ENCODE data around the gene CTR9.

CTR9 gene

GRCh38 chr11:10784232-10785145 is 33.4 kb downstream of the CTR9 start:
- Histone ChIP-seq H3K4me3 (ENCODE audit: low read depth in 1 of 2, low read length in 2 of 2) (no peak overlapping the region), H3K36me3 (ENCODE audit: control insufficient read depth in 1 of 2, insufficient read depth in 2 of 2, low read length in 2 of 2) (peaks cover under 1 to 7% of the 10 kb centered on the region in 2 donors), H3K27ac (ENCODE audit: low read length) (no peak overlapping the region), H3K27me3 (ENCODE audit: low read depth, low read length) (no peaks in the 10 kb centered on the region), H3K4me1 (ENCODE audit: control insufficient read depth in 1 of 2, insufficient read depth in 2 of 2, low read length in 2 of 2) (peaks cover 0 to 5% of the 10 kb centered on the region in 2 donors), H3K9me3 (ENCODE audit: control insufficient read depth in 1 of 2, low read length in 2 of 2) (no peaks in the 10 kb centered on the region)

DNA sequence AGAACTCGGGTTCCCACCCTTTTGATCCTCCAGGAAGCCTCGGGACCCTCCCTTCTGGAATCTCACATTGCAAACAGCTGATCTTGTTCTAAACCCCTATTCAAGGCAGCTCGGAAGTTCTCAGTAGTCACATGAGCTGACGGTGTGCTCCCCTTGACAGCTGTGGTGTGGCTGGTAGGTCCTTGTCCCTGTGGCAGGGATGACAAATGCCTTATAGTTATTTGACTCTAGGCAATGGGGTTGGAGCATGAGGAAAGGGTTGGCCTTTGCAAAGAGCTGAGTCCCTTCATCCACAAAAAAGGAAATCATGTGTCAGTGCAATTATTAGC is 34.1 kb downstream of the CTR9 start:
- H3K4me1 ChIP-seq (ENCODE audit: control insufficient read depth in 1 of 2, insufficient read depth in 2 of 2, low read length in 2 of 2), result peaks cover 0 to 5% of the 10 kb centered on the region in 2 donors
- H3K36me3 ChIP-seq (ENCODE audit: control insufficient read depth in 1 of 2, insufficient read depth in 2 of 2, low read length in 2 of 2), result peaks cover 0 to 3% of the 10 kb centered on the region in 2 donors
- no peak overlapping the region for H3K4me3 ChIP-seq (ENCODE audit: low read depth in 1 of 2, low read length in 2 of 2)
- H3K27ac ChIP-seq (ENCODE audit: low read length), result no peak overlapping the region
- H3K9me3 ChIP-seq (ENCODE audit: control insufficient read depth in 1 of 2, low read length in 2 of 2), result no peaks in the 10 kb centered on the region
- no peaks in the 10 kb centered on the region for H3K27me3 ChIP-seq (ENCODE audit: low read depth, low read length)

DNA sequence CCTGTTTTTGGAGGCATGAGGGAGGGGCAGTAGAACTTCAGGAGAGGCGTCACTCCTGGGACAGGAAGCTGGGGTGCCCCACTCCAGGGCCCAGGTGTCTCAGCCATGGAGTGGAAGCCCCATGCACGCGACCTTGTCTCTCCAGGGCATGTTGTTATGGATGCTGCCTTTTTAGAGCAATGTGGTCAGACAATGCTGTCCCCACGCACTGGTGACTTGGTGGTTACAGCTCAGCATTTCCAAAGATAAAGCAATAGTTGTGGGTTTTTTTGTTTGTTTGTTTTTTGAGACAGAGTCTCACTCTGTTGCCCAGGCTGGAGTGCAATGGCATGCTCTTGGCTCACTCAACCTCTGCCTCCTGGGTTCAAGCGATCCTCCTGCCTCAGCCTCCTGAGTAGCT is 35.4 kb downstream of the CTR9 start:
- peaks cover 0 to 5% of the 10 kb centered on the region in 2 donors for H3K4me1 ChIP-seq (ENCODE audit: control insufficient read depth in 1 of 2, insufficient read depth in 2 of 2, low read length in 2 of 2)
- no peak overlapping the region for H3K27ac ChIP-seq (ENCODE audit: low read length)
- no peak overlapping the region for H3K4me3 ChIP-seq (ENCODE audit: low read depth in 1 of 2, low read length in 2 of 2)
- H3K27me3 ChIP-seq (ENCODE audit: low read depth, low read length), result no peaks in the 10 kb centered on the region
- H3K36me3 ChIP-seq (ENCODE audit: control insufficient read depth in 1 of 2, insufficient read depth in 2 of 2, low read length in 2 of 2), result no peaks in the 10 kb centered on the region
- no peaks in the 10 kb centered on the region for H3K9me3 ChIP-seq (ENCODE audit: control insufficient read depth in 1 of 2, low read length in 2 of 2)

- H3K4me3 ChIP-seq (ENCODE audit: low read depth in 1 of 2, low read length in 2 of 2), result peak overlapping the region; percentile 23 to 27
- H3K27ac ChIP-seq (ENCODE audit: low read length), result no peak overlapping the region
- H3K9me3 ChIP-seq (ENCODE audit: control insufficient read depth in 1 of 2, low read length in 2 of 2), result no peaks in the 10 kb centered on the region
- peaks cover 0 to 3% of the 10 kb centered on the region in 2 donors for H3K4me1 ChIP-seq (ENCODE audit: control insufficient read depth in 1 of 2, insufficient read depth in 2 of 2, low read length in 2 of 2)
- H3K36me3 ChIP-seq (ENCODE audit: control insufficient read depth in 1 of 2, insufficient read depth in 2 of 2, low read length in 2 of 2), result peaks cover 16 to 18% of the 10 kb centered on the region in 2 donors
- H3K27me3 ChIP-seq (ENCODE audit: low read depth, low read length), result no peaks in the 10 kb centered on the region
Measured at GRCh38 chr11:10792385-10793068, 41.5 kb downstream of the CTR9 start.

GRCh38 chr11:10793470-10794255 is 42.6 kb downstream of the CTR9 start:
- H3K4me1 ChIP-seq (ENCODE audit: control insufficient read depth in 1 of 2, insufficient read depth in 2 of 2, low read length in 2 of 2), result peaks cover 0 to 3% of the 10 kb centered on the region in 2 donors
- no peaks in the 10 kb centered on the region for H3K27me3 ChIP-seq (ENCODE audit: low read depth, low read length)
- peaks cover 26 to 27% of the 10 kb centered on the region in 2 donors for H3K36me3 ChIP-seq (ENCODE audit: control insufficient read depth in 1 of 2, insufficient read depth in 2 of 2, low read length in 2 of 2)

DNA sequence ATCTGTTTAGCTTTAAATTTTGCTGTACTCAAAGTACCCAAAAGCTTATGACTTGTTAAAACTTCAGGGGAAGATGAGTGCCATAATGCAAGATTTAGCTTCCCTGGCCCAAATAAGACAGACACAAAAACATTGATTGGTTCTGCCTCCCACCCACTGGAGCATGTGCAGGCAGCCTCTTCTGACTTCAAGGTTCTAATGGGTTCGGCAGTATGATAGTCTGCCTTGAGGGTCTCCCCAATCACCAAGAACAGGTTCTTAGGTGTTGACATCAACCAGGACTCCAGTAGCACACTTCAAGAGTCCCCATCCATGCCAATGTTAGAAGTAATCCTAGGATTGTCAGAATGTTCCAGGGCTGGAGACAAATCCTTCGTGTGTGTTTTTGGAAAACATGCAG is 45.1 kb downstream of the CTR9 start:
- Histone ChIP-seq H3K27me3 (ENCODE audit: low read depth, low read length) (no peaks in the 10 kb centered on the region), H3K4me1 (ENCODE audit: control insufficient read depth in 1 of 2, insufficient read depth in 2 of 2, low read length in 2 of 2) (peaks cover 0 to 3% of the 10 kb centered on the region in 2 donors), H3K36me3 (ENCODE audit: control insufficient read depth in 1 of 2, insufficient read depth in 2 of 2, low read length in 2 of 2) (peaks cover 51 to 52% of the 10 kb centered on the region in 2 donors), H3K9me3 (ENCODE audit: control insufficient read depth in 1 of 2, low read length in 2 of 2) (no peaks in the 10 kb centered on the region), H3K27ac (ENCODE audit: low read length) (no peak overlapping the region), H3K4me3 (ENCODE audit: low read depth in 1 of 2, low read length in 2 of 2) (no peak overlapping the region)

More at GRCh38 chr11:10793470-10794255, 42.6 kb downstream of the CTR9 start:
- Histone ChIP-seq H3K4me3 (ENCODE audit: low read depth in 1 of 2, low read length in 2 of 2) (no peak overlapping the region), H3K27ac (ENCODE audit: low read length) (no peak overlapping the region), H3K9me3 (ENCODE audit: control insufficient read depth in 1 of 2, low read length in 2 of 2) (no peaks in the 10 kb centered on the region)

DNA sequence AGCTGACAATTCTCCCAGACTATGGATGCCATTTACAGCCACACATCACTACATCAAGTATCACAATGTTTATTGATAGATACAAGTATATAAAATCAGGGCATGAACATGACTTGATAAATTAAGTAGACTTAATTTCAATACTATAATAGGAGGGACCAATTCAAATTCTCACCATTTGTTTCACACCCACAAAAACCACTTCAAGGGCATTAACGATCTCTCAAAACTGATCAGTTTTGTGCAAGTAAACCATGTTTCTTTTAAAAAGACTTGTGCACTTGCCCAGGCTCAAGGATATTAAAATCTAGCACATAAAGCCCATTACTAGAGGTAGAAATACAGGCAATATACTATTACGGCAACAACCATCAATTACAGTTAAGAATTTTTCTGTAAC is 46.0 kb downstream of the CTR9 start:
- H3K36me3 ChIP-seq (ENCODE audit: control insufficient read depth in 1 of 2, insufficient read depth in 2 of 2, low read length in 2 of 2), result peaks cover 59 to 60% of the 10 kb centered on the region in 2 donors
- no peaks in the 10 kb centered on the region for H3K27me3 ChIP-seq (ENCODE audit: low read depth, low read length)
- H3K9me3 ChIP-seq (ENCODE audit: control insufficient read depth in 1 of 2, low read length in 2 of 2), result no peaks in the 10 kb centered on the region
- no peak overlapping the region for H3K27ac ChIP-seq (ENCODE audit: low read length)
- peaks cover 0 to 3% of the 10 kb centered on the region in 2 donors for H3K4me1 ChIP-seq (ENCODE audit: control insufficient read depth in 1 of 2, insufficient read depth in 2 of 2, low read length in 2 of 2)
- no peak overlapping the region for H3K4me3 ChIP-seq (ENCODE audit: low read depth in 1 of 2, low read length in 2 of 2)

- H3K27ac ChIP-seq (ENCODE audit: low read length), result no peak overlapping the region
- peaks cover 65% of the 10 kb centered on the region in 2 donors for H3K36me3 ChIP-seq (ENCODE audit: control insufficient read depth in 1 of 2, insufficient read depth in 2 of 2, low read length in 2 of 2)
- no peaks in the 10 kb centered on the region for H3K27me3 ChIP-seq (ENCODE audit: low read depth, low read length)
- no peaks in the 10 kb centered on the region for H3K9me3 ChIP-seq (ENCODE audit: control insufficient read depth in 1 of 2, low read length in 2 of 2)
- H3K4me3 ChIP-seq (ENCODE audit: low read depth in 1 of 2, low read length in 2 of 2), result no peak overlapping the region
- peaks cover 0 to 3% of the 10 kb centered on the region in 2 donors for H3K4me1 ChIP-seq (ENCODE audit: control insufficient read depth in 1 of 2, insufficient read depth in 2 of 2, low read length in 2 of 2)
Measured at GRCh38 chr11:10797531-10797930, 46.5 kb downstream of the CTR9 start.

- Histone ChIP-seq H3K4me3 (ENCODE audit: low read depth in 1 of 2, low read length in 2 of 2) (no peak overlapping the region), H3K27ac (ENCODE audit: low read length) (no peak overlapping the region), H3K9me3 (ENCODE audit: control insufficient read depth in 1 of 2, low read length in 2 of 2) (no peaks in the 10 kb centered on the region), H3K27me3 (ENCODE audit: low read depth, low read length) (no peaks in the 10 kb centered on the region), H3K36me3 (ENCODE audit: control insufficient read depth in 1 of 2, insufficient read depth in 2 of 2, low read length in 2 of 2) (peaks cover 70 to 74% of the 10 kb centered on the region in 2 donors), H3K4me1 (ENCODE audit: control insufficient read depth in 1 of 2, insufficient read depth in 2 of 2, low read length in 2 of 2) (peaks cover 0 to 3% of the 10 kb centered on the region in 2 donors)
Measured at GRCh38 chr11:10798330-10798928, 47.4 kb downstream of the CTR9 start.

DNA sequence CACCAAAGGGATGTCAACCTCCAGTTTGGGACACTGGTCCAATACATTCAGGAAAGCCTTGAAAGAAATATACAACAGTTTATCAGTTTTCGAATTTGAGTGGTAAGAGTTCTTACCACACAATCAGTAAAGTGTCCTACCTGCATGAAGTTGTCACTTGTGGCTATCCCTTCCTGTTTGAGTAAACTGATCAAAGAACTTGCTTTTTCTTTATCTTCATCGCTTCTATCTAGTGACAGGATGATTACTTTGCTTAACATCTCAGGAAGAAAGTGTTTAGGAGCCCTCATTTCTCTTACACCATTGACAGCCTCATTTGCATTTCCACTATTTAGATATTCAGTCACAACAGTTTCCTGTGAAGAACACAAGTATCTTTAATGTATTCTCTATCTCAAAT is 49.2 kb downstream of the CTR9 start:
- H3K36me3 ChIP-seq (ENCODE audit: control insufficient read depth in 1 of 2, insufficient read depth in 2 of 2, low read length in 2 of 2), result peaks cover 88 to 93% of the 10 kb centered on the region in 2 donors

More for the DNA sequence above, 49.2 kb downstream of the CTR9 start:
- Histone ChIP-seq H3K4me3 (ENCODE audit: low read depth in 1 of 2, low read length in 2 of 2) (no peak overlapping the region), H3K9me3 (ENCODE audit: control insufficient read depth in 1 of 2, low read length in 2 of 2) (no peaks in the 10 kb centered on the region), H3K27me3 (ENCODE audit: low read depth, low read length) (no peaks in the 10 kb centered on the region), H3K27ac (ENCODE audit: low read length) (no peak overlapping the region), H3K4me1 (ENCODE audit: control insufficient read depth in 1 of 2, insufficient read depth in 2 of 2, low read length in 2 of 2) (peaks cover 0 to 17% of the 10 kb centered on the region in 2 donors)
